ENCODE results near the gene CARD10. TPM values are rescaled to one million over a fixed set of nuclear protein-coding genes. Genes with fewer than 3 reads are reported as not detected.

CARD10 gene
- total and polyA plus RNA-seq, 2 of the 13 experiments (the other 11 are each of a cell fraction or from before 2014, with no cell fraction given) = 35.2 to 55.8 TPM

DNA sequence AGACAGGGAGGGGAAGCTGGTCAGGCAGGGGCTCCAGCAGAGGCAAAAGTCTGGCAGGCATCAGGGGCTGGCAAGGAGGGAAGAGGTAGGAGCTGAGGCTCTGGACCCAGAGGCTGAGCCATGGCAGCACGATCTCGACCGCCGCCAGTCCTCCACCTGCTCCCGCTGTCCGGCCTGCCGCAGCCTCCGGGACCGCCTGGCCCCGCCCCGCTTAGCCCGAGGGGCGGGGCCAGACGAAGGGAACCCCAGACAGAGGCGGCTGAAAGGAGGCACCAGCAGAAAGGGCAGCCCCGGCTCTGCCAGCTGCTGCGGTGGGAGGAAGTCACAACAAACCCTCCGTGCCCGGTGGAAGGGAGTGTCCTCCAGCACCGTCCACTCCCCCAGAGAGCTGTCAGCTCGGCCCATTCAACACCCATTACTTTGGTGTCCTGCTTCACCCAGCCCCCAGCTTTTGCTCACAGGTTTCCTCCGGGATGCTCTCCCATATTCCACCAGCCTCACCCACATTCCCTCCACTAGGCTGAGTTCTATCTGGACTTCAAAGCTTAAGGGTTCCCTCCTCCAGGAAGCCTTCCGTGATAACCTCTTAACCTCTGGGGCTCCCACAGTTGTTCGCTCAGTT is 32.9 kb downstream of the CARD10 start, which contains the start of gene MFNG (continued):
- TF ChIP-seq, protein P1, sequence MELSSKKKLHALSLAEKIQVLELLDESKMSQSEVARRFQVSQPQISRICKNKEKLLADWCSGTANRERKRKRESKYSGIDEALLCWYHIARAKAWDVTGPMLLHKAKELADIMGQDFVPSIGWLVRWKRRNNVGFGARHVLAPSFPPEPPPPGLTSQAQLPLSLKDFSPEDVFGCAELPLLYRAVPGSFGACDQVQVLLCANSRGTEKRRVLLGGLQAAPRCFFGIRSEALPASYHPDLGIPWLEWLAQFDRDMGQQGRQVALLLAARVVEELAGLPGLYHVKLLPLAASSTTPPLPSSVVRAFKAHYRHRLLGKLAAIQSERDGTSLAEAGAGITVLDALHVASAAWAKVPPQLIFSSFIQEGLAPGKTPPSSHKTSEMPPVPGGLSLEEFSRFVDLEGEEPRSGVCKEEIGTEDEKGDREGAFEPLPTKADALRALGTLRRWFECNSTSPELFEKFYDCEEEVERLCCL (CRISPR knock-in tag; IDR thresholded peaks at IDR 0.05; ENCODE audit: borderline replicate concordance) = no peak
- TF ChIP-seq, protein P2, sequence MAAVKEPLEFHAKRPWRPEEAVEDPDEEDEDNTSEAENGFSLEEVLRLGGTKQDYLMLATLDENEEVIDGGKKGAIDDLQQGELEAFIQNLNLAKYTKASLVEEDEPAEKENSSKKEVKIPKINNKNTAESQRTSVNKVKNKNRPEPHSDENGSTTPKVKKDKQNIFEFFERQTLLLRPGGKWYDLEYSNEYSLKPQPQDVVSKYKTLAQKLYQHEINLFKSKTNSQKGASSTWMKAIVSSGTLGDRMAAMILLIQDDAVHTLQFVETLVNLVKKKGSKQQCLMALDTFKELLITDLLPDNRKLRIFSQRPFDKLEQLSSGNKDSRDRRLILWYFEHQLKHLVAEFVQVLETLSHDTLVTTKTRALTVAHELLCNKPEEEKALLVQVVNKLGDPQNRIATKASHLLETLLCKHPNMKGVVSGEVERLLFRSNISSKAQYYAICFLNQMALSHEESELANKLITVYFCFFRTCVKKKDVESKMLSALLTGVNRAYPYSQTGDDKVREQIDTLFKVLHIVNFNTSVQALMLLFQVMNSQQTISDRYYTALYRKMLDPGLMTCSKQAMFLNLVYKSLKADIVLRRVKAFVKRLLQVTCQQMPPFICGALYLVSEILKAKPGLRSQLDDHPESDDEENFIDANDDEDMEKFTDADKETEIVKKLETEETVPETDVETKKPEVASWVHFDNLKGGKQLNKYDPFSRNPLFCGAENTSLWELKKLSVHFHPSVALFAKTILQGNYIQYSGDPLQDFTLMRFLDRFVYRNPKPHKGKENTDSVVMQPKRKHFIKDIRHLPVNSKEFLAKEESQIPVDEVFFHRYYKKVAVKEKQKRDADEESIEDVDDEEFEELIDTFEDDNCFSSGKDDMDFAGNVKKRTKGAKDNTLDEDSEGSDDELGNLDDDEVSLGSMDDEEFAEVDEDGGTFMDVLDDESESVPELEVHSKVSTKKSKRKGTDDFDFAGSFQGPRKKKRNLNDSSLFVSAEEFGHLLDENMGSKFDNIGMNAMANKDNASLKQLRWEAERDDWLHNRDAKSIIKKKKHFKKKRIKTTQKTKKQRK (IDR thresholded peaks at IDR 0.05; ENCODE audit: low read length) = no peak
- no peak for TF ChIP-seq SMAD9 (CRISPR knock-in tag; IDR thresholded peaks at IDR 0.05)
- TF ChIP-seq SMC3 (IDR thresholded peaks at IDR 0.05; ENCODE audit: low read length) = no peak
- TF ChIP-seq ZNF460 (CRISPR knock-in tag; IDR thresholded peaks at IDR 0.05; ENCODE audit: borderline replicate concordance) = no peak
- no peak for TF ChIP-seq HES4 (CRISPR knock-in tag; IDR thresholded peaks at IDR 0.05; ENCODE audit: borderline replicate concordance)
- TF ChIP-seq, protein P3, sequence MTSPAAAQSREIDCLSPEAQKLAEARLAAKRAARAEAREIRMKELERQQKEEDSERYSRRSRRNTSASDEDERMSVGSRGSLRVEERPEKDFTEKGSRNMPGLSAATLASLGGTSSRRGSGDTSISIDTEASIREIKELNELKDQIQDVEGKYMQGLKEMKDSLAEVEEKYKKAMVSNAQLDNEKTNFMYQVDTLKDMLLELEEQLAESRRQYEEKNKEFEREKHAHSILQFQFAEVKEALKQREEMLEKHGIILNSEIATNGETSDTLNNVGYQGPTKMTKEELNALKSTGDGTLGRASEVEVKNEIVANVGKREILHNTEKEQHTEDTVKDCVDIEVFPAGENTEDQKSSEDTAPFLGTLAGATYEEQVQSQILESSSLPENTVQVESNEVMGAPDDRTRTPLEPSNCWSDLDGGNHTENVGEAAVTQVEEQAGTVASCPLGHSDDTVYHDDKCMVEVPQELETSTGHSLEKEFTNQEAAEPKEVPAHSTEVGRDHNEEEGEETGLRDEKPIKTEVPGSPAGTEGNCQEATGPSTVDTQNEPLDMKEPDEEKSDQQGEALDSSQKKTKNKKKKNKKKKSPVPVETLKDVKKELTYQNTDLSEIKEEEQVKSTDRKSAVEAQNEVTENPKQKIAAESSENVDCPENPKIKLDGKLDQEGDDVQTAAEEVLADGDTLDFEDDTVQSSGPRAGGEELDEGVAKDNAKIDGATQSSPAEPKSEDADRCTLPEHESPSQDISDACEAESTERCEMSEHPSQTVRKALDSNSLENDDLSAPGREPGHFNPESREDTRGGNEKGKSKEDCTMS (CRISPR knock-in tag; conservative IDR thresholded peaks at IDR 0.05) = no peak
- no peak for TF ChIP-seq ZFP37 (CRISPR knock-in tag; IDR thresholded peaks at IDR 0.05; ENCODE audit: borderline replicate concordance)
- TF ChIP-seq ZNF839 (CRISPR knock-in tag; IDR thresholded peaks at IDR 0.05; ENCODE audit: borderline replicate concordance) = no peak
- no peak for TF ChIP-seq ZNF674 (CRISPR knock-in tag; IDR thresholded peaks at IDR 0.05; ENCODE audit: low read depth)
- no peak for TF ChIP-seq HDAC2 (CRISPR knock-in tag; IDR thresholded peaks at IDR 0.05)
- TF ChIP-seq, protein P4, sequence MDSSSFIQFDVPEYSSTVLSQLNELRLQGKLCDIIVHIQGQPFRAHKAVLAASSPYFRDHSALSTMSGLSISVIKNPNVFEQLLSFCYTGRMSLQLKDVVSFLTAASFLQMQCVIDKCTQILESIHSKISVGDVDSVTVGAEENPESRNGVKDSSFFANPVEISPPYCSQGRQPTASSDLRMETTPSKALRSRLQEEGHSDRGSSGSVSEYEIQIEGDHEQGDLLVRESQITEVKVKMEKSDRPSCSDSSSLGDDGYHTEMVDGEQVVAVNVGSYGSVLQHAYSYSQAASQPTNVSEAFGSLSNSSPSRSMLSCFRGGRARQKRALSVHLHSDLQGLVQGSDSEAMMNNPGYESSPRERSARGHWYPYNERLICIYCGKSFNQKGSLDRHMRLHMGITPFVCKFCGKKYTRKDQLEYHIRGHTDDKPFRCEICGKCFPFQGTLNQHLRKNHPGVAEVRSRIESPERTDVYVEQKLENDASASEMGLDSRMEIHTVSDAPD (CRISPR knock-in tag; IDR thresholded peaks at IDR 0.05) = no peak
- TF ChIP-seq ISX (CRISPR knock-in tag; conservative IDR thresholded peaks at IDR 0.05) = no peak
- no peak for TF ChIP-seq ZNF549 (CRISPR knock-in tag; IDR thresholded peaks at IDR 0.05)
- TF ChIP-seq, protein P5, sequence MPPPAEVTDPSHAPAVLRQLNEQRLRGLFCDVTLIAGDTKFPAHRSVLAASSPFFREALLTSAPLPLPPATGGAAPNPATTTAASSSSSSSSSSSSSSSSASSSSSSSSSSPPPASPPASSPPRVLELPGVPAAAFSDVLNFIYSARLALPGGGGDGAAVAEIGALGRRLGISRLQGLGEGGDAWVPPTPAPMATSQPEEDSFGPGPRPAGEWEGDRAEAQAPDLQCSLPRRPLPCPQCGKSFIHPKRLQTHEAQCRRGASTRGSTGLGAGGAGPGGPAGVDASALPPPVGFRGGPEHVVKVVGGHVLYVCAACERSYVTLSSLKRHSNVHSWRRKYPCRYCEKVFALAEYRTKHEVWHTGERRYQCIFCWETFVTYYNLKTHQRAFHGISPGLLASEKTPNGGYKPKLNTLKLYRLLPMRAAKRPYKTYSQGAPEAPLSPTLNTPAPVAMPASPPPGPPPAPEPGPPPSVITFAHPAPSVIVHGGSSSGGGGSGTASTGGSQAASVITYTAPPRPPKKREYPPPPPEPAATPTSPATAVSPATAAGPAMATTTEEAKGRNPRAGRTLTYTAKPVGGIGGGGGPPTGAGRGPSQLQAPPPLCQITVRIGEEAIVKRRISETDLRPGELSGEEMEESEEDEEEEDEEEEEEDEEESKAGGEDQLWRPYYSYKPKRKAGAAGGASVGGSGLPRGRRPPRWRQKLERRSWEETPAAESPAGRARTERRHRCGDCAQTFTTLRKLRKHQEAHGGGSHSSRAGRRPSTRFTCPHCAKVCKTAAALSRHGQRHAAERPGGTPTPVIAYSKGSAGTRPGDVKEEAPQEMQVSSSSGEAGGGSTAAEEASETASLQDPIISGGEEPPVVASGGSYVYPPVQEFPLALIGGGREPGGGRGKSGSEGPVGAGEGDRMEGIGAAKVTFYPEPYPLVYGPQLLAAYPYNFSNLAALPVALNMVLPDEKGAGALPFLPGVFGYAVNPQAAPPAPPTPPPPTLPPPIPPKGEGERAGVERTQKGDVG (CRISPR knock-in tag; IDR thresholded peaks at IDR 0.05; ENCODE audit: borderline replicate concordance) = no peak
- TF ChIP-seq ZNF589 (CRISPR knock-in tag; conservative IDR thresholded peaks at IDR 0.05) = no peak
- no peak for TF ChIP-seq ZBTB21 (CRISPR knock-in tag; IDR thresholded peaks at IDR 0.05)

All from HepG2 (cell line).